ENCODE results near the gene IRF2BP2. TPM values are rescaled to one million over a fixed set of nuclear protein-coding genes. Genes with fewer than 3 reads are reported as not detected.
A peak's percentile ranks its signal among the peaks of the same experiment; 100 is the strongest.

Gene IRF2BP2
- total and polyA plus RNA-seq, 10 of the 15 experiments (the other 5 are each of a cell fraction or from before 2014, with no cell fraction given): 7.5 to 114 (median 52.3) TPM

GRCh38 chr1:234611847-234612351 lies 1.9 kb upstream of the IRF2BP2 start (continued):
- TF ChIP-seq ETV6 (conservative IDR thresholded peaks at IDR 0.05 in 1 of 2, IDR thresholded peaks at IDR 0.05 in 1 of 2; ENCODE audit: borderline replicate concordance in 1 of 2, low read depth in 1 of 2) (0 out of 4 replicates have a peak, but pooled peaks of 1 of the 2 experiments have one; percentile 10), BCLAF1 (IDR thresholded peaks at IDR 0.05) (no peak), BCL3 (IDR thresholded peaks at IDR 0.05; ENCODE audit: borderline replicate concordance, insufficient read depth, low read depth, low read length, poor library complexity, severe bottlenecking) (no peak), RBBP5 (conservative IDR thresholded peaks at IDR 0.05) (no peak), EGR1 (IDR thresholded peaks at IDR 0.05; ENCODE audit: borderline replicate concordance in 1 of 2, low read depth in 2 of 2, low read length in 2 of 2) (no peak), PAX5 (IDR thresholded peaks at IDR 0.05; ENCODE audit: borderline replicate concordance, low read depth, low read length) (0 out of 2 replicates have a peak, but pooled peaks have one; percentile 53), TARDBP (IDR thresholded peaks at IDR 0.05; ENCODE audit: borderline replicate concordance) (no peak), SREBF2 (IDR thresholded peaks at IDR 0.05; ENCODE audit: low read length) (no peak), USF1 (IDR thresholded peaks at IDR 0.05; ENCODE audit: borderline replicate concordance, extremely low read length, insufficient read depth, low read depth, low read length) (no peak), MAX (IDR thresholded peaks at IDR 0.05; ENCODE audit: low read depth, low read length) (no peak), IRF5 (IDR thresholded peaks at IDR 0.05; ENCODE audit: borderline replicate concordance) (no peak), IRF3 (IDR thresholded peaks at IDR 0.05) (no peak), MYB (IDR thresholded peaks at IDR 0.05; ENCODE audit: borderline replicate concordance, low read depth, low read length) (no peak), RELB (IDR thresholded peaks at IDR 0.05; ENCODE audit: low read depth) (0 out of 2 replicates have a peak, but pooled peaks have one; percentile 72)
